Ishikawa (cell line): ENCODE results near the gene MRFAP1L1.

Source experiments
- CEBPB ChIP-seq: IDR thresholded peaks from 2 replicates; pipeline ENCODE4 v1.6.1; 2012
- EGR1 ChIP-seq: IDR thresholded peaks from 2 replicates; pipeline ENCODE4 v1.6.1; 2012
- EP300 ChIP-seq: IDR thresholded peaks from 2 replicates; pipeline ENCODE4 v1.6.1; 2012; ENCODE audit warnings: borderline replicate concordance
- FOXM1 ChIP-seq: IDR thresholded peaks from 2 replicates; pipeline ENCODE4 v1.6.1; 2012; ENCODE audit warnings: low read depth, borderline replicate concordance
- RAD21 ChIP-seq: IDR thresholded peaks from 2 replicates; pipeline ENCODE4 v1.6.1; 2012; ENCODE audit warnings: low read depth
- TF ChIP-seq, protein P1 (sequence below): IDR thresholded peaks from 2 replicates; pipeline ENCODE4 v1.6.1; 2012

DNA sequence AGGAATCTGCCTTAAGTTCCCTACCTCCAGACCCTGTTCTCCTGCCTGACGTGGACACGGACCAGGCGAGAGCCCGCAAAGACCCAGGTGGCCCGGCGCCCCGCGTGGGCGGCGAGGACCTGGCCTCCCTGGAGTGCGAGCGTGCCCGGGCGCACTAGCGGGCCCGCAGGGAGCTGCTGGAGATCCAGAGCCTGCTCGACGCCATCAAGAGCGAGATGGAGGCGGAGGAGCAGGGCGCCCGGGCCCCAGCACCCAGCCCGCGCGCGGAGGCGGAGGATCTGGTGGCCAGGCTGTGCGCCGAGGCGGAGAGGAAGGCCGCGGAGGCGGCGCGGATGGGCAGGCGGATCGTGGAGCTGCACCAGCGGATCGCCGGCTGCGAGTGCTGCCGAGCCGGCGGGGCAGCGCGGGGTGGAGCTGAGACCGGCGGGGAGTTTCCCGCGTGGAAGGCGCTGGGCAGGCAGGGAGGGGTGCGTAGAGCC, 51.0 kb downstream of the MRFAP1L1 start:
- TF ChIP-seq, protein P1, sequence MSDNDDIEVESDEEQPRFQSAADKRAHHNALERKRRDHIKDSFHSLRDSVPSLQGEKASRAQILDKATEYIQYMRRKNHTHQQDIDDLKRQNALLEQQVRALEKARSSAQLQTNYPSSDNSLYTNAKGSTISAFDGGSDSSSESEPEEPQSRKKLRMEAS: no peak
- TF ChIP-seq EP300: no peak
- no peak for TF ChIP-seq FOXM1
- no peak for TF ChIP-seq RAD21
- TF ChIP-seq CEBPB: no peak
- TF ChIP-seq EGR1: no peak
